Raji (cell line): ENCODE results near the gene UTS2B.

Experiments used
- POLR2A ChIP-seq: IDR thresholded peaks from 2 replicates; pipeline ENCODE4 v1.6.1; 2011; ENCODE audit warnings: low read depth, low read length, control low read depth; ENCODE audit not compliant: insufficient read depth

Gene UTS2B

DNA sequence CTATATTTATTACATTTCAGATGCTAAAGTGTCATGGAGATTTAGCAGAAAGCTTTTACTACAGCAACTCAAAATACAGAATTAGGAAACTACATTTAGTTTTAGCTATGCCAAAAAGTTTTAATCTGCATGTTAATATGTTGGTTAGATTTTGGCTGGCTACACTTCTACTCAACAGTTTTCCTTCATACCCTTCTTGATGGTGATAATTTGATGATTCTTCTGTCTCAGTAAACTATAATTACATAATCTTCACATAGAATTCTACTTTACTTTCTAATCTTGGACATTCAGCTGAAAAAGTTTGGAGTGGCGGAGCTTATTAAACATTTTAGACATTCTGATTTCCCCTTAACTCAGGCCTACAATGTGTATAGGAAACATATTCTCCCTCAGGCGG lies 10.0 kb upstream of the UTS2B start:
- TF ChIP-seq POLR2A = no peak

GRCh38 chr3:191339316-191339917 lies 9.1 kb upstream of the UTS2B start:
- no peak for TF ChIP-seq POLR2A

DNA sequence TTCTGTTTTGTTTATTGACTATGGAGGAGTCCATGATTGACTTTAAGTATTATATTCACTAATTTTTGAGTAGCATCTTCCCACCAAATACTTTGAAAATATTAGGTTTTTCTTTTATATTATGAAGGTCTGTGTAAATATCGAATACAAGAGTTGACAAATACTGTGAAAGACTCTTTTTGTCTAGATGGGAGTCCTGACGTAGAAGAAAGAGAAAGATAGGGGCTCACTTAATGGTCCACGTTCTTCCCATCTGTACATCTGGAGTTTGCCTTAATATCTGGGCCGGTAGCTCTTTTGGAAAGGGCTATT lies 7.8 kb upstream of the UTS2B start:
- no peak for TF ChIP-seq POLR2A

- TF ChIP-seq POLR2A = no peak
Measured at GRCh38 chr3:191336833-191337232, 6.5 kb upstream of the UTS2B start.

- TF ChIP-seq POLR2A = no peak
Measured at GRCh38 chr3:191334346-191334893, 4.1 kb upstream of the UTS2B start.

- TF ChIP-seq POLR2A = no peak
Measured at GRCh38 chr3:191333298-191333880, 3.1 kb upstream of the UTS2B start.

DNA sequence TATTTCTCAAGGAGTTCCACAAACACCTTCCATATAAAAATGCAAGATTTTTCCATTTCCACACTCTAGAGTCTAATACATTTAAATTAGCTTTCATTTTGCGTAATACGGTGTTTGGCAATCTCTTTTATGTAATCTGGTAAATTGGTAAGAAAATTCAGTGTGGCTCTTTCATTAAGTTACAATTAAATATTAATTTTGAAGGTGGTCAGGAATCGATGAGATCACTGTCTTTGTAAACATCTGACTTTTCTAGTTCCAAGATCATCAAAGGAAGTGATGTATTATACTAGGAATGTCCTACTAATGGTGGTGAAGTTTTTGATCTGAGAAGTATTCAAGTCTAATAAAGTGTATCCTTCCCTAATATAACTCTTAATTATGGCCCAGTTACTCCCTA lies 1.1 kb upstream of the UTS2B start:
- no peak for TF ChIP-seq POLR2A

DNA sequence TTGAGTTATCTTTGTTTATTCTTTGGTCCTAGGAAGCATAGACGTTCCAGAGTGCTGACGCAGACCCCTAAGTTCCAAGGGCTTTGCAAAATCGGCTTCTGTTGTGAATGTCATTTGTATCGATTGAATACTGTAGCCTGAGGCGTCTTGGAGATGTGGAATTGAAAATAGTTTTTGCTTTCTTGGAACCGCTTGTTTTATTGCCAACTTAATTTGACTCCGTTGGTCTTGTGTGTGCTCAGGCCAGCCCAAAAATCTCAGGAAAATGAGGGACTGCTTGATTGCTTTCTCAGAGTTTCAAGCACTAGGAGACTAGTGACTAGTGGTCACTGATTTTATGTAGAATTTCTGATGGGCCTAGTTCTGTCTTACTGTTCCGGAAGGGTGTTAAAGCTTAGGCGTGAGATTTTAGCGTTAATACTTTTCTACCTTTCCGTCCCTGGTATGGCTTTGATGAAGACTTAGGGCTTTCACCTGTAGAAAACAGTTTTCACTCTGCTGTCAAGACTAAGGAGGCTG lies 263 bp upstream of the UTS2B start:
- TF ChIP-seq POLR2A = no peak

- 0 out of 2 replicates have a peak, but pooled peaks have one; percentile 31 for TF ChIP-seq POLR2A
Measured at GRCh38 chr3:191328962-191329653, 1.2 kb downstream of the UTS2B start, which contains the start of gene CCDC50. TSS of gene CCDC50 (plus strand) at chr3:191329394. CDS start at chr3:191329675, 281 bp downstream.

- TF ChIP-seq POLR2A = no peak
Measured at GRCh38 chr3:191328383-191328961, 1.9 kb downstream of the UTS2B start.

- no peak for TF ChIP-seq POLR2A
Measured at GRCh38 chr3:191327526-191327925, 2.8 kb downstream of the UTS2B start.

- TF ChIP-seq POLR2A = no peak
Measured at GRCh38 chr3:191324936-191325335, 5.4 kb downstream of the UTS2B start.

DNA sequence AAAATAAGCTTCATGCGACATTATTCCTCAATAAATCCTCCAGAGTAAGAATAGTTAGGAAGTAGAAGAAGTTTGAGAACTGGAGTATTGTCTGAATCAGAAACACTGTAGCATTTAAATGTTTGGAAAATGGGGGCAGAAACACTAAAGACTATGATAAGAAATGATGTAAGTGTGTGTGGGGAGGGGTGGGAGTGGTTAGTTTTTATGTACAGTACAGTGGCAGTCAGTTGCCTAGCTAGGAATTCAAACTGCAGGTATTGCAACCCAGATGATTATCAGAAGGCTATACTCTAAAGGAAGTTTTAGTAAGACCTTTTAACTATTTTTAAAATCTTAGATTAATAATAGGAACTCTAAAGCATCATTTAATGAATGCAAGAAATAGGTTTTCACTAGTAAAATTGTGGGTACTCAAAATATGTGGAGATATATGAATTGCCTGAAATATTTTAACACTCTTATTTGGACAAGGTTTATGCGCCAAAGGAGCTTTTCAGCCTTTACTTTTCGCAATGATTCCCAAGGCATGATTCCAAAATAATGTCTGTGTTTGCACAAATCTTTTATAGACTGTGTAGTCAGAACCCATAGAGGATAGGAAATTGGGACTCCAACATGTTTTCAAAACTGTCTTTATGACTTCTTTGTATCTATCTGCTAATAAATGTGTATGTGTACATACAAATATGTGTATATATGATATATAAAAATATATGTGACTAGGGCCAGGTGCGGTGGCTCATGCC lies 9.1 kb downstream of the UTS2B start:
- no peak for TF ChIP-seq POLR2A

DNA sequence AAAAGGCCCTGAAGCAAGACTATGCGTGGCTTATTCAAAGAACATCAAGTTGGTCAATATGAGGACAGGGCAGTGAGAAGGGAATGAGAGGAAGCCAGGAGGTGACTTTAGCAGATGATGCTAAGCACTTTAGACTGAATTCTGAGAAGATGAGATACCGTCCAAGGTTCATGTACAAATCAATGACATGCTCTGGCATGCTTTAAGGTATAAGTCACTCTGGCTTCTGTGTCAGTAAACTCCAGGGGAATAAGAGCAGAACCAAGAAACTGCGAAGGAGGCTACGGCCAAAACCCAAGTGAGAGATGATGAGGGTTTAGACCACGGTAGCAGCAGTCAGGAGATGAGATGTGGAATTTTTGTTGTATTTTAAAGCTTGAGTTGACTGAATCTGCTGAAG lies 10.0 kb downstream of the UTS2B start:
- no peak for TF ChIP-seq POLR2A

DNA sequence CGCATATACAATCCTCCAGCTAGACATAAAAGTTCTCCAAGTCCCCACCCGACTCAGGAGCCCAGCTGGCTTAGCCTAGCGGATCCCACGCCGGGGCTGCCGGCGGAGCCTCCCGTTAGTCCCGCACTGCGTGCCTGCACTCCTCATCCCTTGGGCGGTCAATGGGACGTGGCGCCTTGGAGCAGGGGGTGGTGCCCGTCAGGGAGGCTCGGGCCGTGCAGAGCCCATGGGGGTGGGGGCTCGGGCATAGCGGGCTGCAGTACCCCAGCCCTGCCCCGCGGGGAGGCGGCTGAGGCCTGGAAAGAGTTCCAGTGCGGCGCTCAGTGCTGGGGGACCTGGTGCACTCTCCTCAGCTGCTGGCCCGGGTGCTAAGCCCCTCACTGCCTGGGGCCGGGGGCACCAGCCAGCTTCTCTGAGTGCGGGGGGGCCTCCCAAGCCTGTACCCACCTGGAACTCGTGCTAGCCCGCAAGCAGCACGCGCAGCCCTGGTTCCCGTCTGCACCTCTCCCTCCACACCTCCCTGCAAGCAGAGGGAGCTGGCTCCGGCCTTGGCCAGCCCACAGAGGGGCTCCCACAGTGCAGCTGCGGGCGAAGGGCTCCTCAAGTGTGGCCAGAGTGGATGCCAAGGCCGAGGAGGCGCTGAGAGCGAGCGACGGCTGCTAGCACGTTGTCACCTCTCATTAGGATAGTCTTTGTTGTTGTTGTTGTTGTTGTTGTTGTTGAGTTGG lies 13.3 kb downstream of the UTS2B start:
- TF ChIP-seq POLR2A = no peak
